Measurements from ENCODE around the gene TP53I13.

TP53I13 gene

DNA sequence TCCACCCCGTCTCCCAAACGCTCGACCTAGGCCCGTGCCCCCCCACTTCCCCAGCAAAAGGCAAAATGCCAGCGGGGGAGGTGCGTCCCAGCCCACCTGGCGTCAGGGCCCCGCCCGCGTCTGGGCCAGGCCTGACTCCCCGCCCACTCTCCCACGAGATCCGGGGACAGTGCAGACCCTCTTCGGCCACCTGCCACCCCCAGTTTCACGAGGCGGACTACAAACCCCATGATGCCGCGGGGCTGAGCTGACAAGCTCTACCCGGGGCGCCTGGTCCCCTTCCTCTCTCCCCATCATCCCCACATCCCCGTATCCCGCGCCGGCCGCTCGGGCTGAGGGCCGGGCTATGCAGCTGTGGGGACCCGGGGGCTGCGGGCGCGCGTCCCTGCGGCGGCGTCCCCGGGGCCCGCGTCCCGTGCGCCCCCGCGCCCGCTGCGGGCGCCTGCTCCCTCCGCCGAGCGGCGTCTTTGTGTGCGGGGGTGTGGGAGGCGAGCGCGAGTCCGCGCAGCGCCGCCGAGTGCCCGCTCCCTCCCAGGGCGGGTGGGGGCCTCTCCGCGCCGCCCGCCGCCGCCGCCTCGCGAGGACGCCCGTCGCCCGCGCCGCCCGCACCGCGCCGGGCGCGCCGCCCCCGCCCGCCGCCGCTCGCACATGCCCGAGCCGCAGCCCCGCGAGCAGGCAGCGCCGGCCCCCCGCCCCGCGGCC lies 24.5 kb downstream of the TP53I13 start, which contains the start of gene ANKRD13B:
TSS of gene ANKRD13B (plus strand) at position 283 of the 702 bp plus-strand sequence. CDS start 490 bp downstream, outside the sequence.
- H3K9me3 ChIP-seq, result no peaks in the 10 kb centered on the region
- H3K27ac ChIP-seq, result no peak within 1 kb of the TSS
- peaks cover 51 to 52% of the 10 kb centered on the region in 2 experiments for H3K4me1 ChIP-seq (ENCODE audit: control insufficient read depth in 1 of 2, insufficient read depth in 1 of 2, low read depth in 1 of 2, low read length in 1 of 2)
- H3K4me3 ChIP-seq (ENCODE audit: low read depth in 1 of 2, low read length in 1 of 2), result peak within 1 kb of the TSS; percentile 55 to 65
- TF ChIP-seq, protein P1, sequence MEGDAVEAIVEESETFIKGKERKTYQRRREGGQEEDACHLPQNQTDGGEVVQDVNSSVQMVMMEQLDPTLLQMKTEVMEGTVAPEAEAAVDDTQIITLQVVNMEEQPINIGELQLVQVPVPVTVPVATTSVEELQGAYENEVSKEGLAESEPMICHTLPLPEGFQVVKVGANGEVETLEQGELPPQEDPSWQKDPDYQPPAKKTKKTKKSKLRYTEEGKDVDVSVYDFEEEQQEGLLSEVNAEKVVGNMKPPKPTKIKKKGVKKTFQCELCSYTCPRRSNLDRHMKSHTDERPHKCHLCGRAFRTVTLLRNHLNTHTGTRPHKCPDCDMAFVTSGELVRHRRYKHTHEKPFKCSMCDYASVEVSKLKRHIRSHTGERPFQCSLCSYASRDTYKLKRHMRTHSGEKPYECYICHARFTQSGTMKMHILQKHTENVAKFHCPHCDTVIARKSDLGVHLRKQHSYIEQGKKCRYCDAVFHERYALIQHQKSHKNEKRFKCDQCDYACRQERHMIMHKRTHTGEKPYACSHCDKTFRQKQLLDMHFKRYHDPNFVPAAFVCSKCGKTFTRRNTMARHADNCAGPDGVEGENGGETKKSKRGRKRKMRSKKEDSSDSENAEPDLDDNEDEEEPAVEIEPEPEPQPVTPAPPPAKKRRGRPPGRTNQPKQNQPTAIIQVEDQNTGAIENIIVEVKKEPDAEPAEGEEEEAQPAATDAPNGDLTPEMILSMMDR (IDR thresholded peaks at IDR 0.05), result no peak
- H3K27me3 ChIP-seq, result peaks cover 82% of the 10 kb centered on the region
- no peaks in the 10 kb centered on the region for H3K36me3 ChIP-seq

DNA sequence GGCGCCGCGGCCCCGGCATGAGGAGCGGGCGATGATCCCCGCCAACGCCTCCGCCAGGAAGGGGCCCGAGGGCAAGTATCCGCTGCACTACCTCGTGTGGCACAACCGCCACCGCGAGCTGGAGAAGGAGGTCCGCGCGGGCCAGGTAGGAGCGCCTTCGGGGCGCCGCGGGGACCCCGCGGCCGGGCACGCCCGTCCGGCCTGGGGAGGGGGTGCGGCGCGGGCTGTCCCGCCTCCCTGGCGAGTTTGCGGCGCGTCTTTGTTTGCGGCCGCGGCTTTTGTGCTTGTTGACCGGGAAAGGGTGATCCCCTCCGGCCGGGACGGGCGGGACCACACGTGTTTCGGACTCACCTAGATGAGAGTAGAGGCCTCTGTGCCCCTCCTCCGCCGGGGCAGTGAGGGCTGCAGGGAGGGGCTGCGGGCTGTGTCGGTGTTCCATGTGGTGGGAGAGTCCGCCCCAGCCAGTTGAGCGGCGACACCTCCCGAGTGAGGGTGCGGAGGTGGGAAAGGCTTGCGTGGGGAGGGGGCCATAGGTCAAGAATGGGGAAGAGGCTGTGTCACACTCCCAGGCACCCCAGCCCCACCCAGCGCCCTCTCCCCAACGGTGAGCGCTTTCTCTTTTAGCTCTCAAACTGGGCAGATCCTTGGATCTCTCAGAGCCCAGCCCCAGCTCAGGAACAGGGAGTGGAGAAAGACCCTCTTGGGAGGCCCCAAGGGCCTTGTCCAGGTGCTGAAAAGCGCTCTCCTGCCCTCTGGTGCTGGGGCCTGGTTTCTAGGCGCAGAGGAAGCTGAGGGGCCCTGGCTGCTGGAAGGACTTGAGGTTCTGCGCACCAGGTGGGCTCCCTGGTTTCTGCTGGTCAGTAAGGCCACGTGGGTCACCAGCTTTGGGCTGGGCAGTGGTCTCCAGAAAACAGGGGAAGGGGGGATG lies 25.4 kb downstream of the TP53I13 start:
- TF ChIP-seq, protein P1 (IDR thresholded peaks at IDR 0.05), result no peak
- Histone ChIP-seq H3K9me3 (no peaks in the 10 kb centered on the region), H3K4me3 (ENCODE audit: low read depth in 1 of 2, low read length in 1 of 2) (peak overlapping the region; percentile 47 to 60), H3K36me3 (no peaks in the 10 kb centered on the region), H3K27me3 (peaks cover 76% of the 10 kb centered on the region), H3K4me1 (ENCODE audit: control insufficient read depth in 1 of 2, insufficient read depth in 1 of 2, low read depth in 1 of 2, low read length in 1 of 2) (peaks cover 43 to 44% of the 10 kb centered on the region in 2 experiments), H3K27ac (no peak overlapping the region)

DNA sequence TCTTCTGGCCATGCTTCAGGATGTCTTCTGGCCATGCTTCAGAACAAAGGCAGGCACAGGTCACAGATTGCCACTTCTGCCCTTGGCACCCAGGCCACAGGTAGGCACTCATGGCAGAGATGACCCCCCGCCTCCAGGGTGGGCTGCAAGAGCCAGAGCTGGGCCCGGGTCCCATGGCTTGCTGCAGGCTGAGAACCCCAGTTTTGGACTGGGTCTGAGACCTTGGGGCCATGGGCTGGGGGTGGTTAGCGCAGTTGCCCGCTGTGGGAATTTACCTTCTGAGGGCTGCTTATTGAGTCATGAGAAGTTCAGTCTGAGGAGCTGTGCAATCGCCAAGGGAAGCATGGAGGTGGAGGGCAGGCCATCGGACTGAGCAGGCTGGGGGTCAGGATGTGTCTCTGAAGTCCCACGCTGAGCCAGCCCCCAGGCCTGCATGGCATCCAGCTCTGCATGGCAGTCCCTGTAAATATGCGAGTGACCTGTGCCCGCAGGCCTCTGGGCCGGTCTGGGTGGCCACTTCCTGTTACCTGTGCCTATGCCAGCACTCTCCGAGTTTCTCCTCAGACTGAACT lies 26.1 kb downstream of the TP53I13 start:
- H3K27me3 ChIP-seq, result peaks cover 80% of the 10 kb centered on the region
- no peak overlapping the region for H3K27ac ChIP-seq
- TF ChIP-seq, protein P1 (IDR thresholded peaks at IDR 0.05), result no peak
- H3K36me3 ChIP-seq, result no peaks in the 10 kb centered on the region
- peaks cover 42 to 43% of the 10 kb centered on the region in 2 experiments for H3K4me1 ChIP-seq (ENCODE audit: control insufficient read depth in 1 of 2, insufficient read depth in 1 of 2, low read depth in 1 of 2, low read length in 1 of 2)
- no peak overlapping the region for H3K4me3 ChIP-seq (ENCODE audit: low read depth in 1 of 2, low read length in 1 of 2)
- H3K9me3 ChIP-seq, result no peaks in the 10 kb centered on the region

DNA sequence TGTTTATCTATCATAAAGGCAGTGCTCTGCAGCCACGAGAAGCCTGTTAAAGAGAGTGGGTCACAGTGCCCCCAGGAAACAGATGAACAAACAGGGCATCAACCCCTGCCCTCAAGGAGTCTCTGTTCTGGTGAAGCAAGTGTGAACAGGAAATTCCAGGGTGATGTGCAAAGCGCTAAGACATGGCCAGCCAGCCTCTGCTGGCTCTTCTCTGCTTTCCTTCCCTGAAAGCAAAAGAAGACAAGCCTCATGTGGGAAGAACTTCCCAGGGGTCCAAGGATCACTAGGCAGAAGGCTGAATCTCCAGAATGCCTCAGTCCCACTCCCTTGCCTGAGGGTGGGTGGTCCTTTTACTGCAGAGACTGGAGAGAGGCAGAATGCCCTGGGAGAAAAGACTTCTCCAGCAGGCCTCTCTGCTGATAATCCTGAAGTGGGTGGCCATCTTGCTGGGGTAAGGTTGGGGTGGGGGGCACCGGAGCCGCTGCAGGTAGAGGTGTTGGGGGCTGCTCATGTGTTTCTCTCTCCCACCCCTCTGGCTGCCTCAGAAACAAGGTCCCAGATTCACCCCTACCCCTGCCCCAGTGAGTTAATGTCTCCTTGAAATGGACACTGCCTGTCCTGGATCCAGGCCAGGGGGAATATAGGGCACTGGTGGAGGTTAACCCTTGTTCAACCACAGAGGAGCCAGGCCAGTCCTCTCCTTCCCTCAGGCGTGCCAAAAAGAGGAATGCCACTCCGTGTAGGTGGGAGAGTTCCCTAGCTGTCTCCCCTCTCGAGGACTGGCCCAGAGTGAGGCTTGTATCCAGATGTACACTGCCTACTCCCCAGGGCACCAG lies 26.8 kb downstream of the TP53I13 start:
- no peak overlapping the region for H3K27ac ChIP-seq
- no peaks in the 10 kb centered on the region for H3K36me3 ChIP-seq
- TF ChIP-seq, protein P1 (IDR thresholded peaks at IDR 0.05), result no peak
- no peak overlapping the region for H3K4me3 ChIP-seq (ENCODE audit: low read depth in 1 of 2, low read length in 1 of 2)
- H3K27me3 ChIP-seq, result peaks cover 78% of the 10 kb centered on the region
- H3K9me3 ChIP-seq, result no peaks in the 10 kb centered on the region
- peaks cover 35 to 36% of the 10 kb centered on the region in 2 experiments for H3K4me1 ChIP-seq (ENCODE audit: control insufficient read depth in 1 of 2, insufficient read depth in 1 of 2, low read depth in 1 of 2, low read length in 1 of 2)
